OCI-LY3 (cell line): ENCODE measurements around the gene ASCL2.

Experiments used
- H2AFZ ChIP-seq: fragments of 200-600, 300-600 bp; shearing (Covaris generic); 2 replicates; pipeline ENCODE4 v1.6.0; 2014; ENCODE audit warnings: antibody characterized with exemption, low read depth, low read length
- H3K27ac ChIP-seq: fragments of 200-600, 300-600 bp; sonication (generic); 2 replicates; pipeline ENCODE4 v1.5.1; 2014; ENCODE audit warnings: mild to moderate bottlenecking, low read length, moderate library complexity, mixed read lengths
- H3K27me3 ChIP-seq: fragments of 200-600, 300-600 bp; sonication (generic); 2 replicates; pipeline ENCODE4 v1.6.1; 2014; ENCODE audit warnings: low read depth, low read length, mixed read lengths
- H3K36me3 ChIP-seq: fragments of 200-600, 300-600 bp; sonication (generic); replicated peaks from 2 replicates; pipeline ENCODE3; 2014; ENCODE audit warnings: low read depth, low read length, mixed read lengths
- H3K4me1 ChIP-seq: fragments of 300-600, 200-600 bp; sonication (generic); 2 replicates; pipeline ENCODE4 v1.6.1; 2014; ENCODE audit warnings: low read length, mixed read lengths
- H3K4me2 ChIP-seq: fragments of 200-600, 300-600 bp; sonication (generic); 2 replicates; pipeline ENCODE4 v1.6.1; 2014; ENCODE audit warnings: low read length, mixed read lengths
- H3K4me3 ChIP-seq: fragments of 300-600, 200-600 bp; sonication (generic); 2 replicates; pipeline ENCODE4 v1.5.1; 2014; ENCODE audit warnings: antibody characterized with exemption, mild to moderate bottlenecking, low read length, moderate library complexity
- H3K79me2 ChIP-seq: fragments of 300-600, 200-600 bp; shearing (Covaris generic); 2 replicates; pipeline ENCODE4 v1.6.1; 2014; ENCODE audit warnings: mild to moderate bottlenecking, low read length, mixed read lengths
- H3K9ac ChIP-seq: fragments of 300-600, 200-600 bp; shearing (Covaris generic); 2 replicates; pipeline ENCODE4 v1.6.0; 2014; ENCODE audit warnings: mild to moderate bottlenecking, low read length, moderate library complexity
- H3K9me3 ChIP-seq: fragments of 200-600, 300-600 bp; shearing (Covaris generic); 2 replicates; pipeline ENCODE4 v1.6.1; 2014; ENCODE audit warnings: low read length, mixed read lengths; ENCODE audit not compliant: insufficient read depth
- H4K20me1 ChIP-seq: fragments of 200-600, 300-600 bp; sonication (generic); 2 replicates; pipeline ENCODE4 v1.6.1; 2016; ENCODE audit warnings: low read length, mixed read lengths; ENCODE audit not compliant: insufficient read depth
- CTCF ChIP-seq: fragments of 200-600, 300-600 bp; sonication (generic); IDR thresholded peaks from 2 replicates; pipeline ENCODE4 v1.5.1; 2014; ENCODE audit warnings: antibody characterized with exemption, low read length, low read depth
- EZH2phosphoT487 ChIP-seq: fragments of 200-600 bp; shearing (Covaris generic); IDR thresholded peaks from 2 replicates; pipeline ENCODE4 v1.6.1; 2018; ENCODE audit warnings: antibody characterized with exemption, mixed run types, low read depth

The ASCL2 gene

GRCh38 chr11:2233693-2234455 is 36.5 kb downstream of the ASCL2 start:
- Histone ChIP-seq H3K9me3 (no peaks in the 10 kb centered on the region), H3K4me1 (no peaks in the 10 kb centered on the region), H2AFZ (no peak overlapping the region), H3K36me3 (no peaks in the 10 kb centered on the region), H3K4me3 (no peak overlapping the region), H4K20me1 (no peaks in the 10 kb centered on the region), H3K4me2 (no peak overlapping the region), H3K79me2 (no peaks in the 10 kb centered on the region), H3K27ac (no peak overlapping the region), H3K9ac (no peak overlapping the region), H3K27me3 (peaks cover 28% of the 10 kb centered on the region; the same call in 1 of the 2 replicates)
- TF ChIP-seq CTCF, result no peak
- TF ChIP-seq EZH2phosphoT487, result no peak

DNA sequence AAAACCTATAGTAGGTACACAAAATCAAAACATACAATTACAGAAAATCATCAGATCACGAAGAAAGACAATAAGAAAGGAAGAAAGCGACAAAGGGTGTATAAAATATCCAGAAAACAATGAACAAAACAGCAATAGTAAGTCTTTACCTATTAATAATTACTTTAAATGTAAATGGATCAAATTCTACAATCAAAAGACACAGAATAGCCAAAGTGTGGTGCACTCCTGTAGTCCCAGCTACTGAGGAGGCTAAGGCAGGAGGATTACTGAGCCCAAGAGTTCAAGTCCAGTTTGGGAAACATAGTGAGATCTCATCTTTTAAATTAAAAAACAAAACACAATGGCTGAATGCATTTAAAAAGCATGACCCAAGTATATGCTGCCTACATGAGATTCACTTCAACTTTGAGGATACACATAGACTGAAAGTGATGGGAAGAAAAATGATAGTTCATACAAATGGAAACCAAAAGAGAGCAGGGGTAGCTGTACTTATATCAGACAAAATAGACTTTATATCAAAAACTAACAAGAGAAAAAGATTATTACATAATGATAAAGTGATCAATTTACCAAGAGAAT is 40.6 kb downstream of the ASCL2 start:
- H3K27ac ChIP-seq, result no peak overlapping the region
- H2AFZ ChIP-seq, result no peak overlapping the region

GRCh38 chr11:2224254-2224653 is 46.1 kb downstream of the ASCL2 start:
- no peak overlapping the region for H2AFZ ChIP-seq
- no peaks in the 10 kb centered on the region for H3K36me3 ChIP-seq
- no peaks in the 10 kb centered on the region for H3K79me2 ChIP-seq
- no peaks in the 10 kb centered on the region for H3K9me3 ChIP-seq
- H3K9ac ChIP-seq, result no peak overlapping the region
- H3K4me3 ChIP-seq, result no peak overlapping the region
- H3K27me3 ChIP-seq, result peaks cover 27% of the 10 kb centered on the region
- no peak for TF ChIP-seq EZH2phosphoT487
- H3K4me2 ChIP-seq, result no peak overlapping the region
- H4K20me1 ChIP-seq, result no peaks in the 10 kb centered on the region
- H3K27ac ChIP-seq, result no peak overlapping the region
- H3K4me1 ChIP-seq, result peaks cover 7% of the 10 kb centered on the region; the same call in 1 of the 2 replicates

More for the DNA sequence above, 40.6 kb downstream of the ASCL2 start:
- Histone ChIP-seq H3K27me3 (peaks cover 29% of the 10 kb centered on the region; the same call in 1 of the 2 replicates), H3K4me1 (no peaks in the 10 kb centered on the region), H3K9me3 (no peaks in the 10 kb centered on the region), H4K20me1 (no peaks in the 10 kb centered on the region), H3K36me3 (no peaks in the 10 kb centered on the region), H3K79me2 (no peaks in the 10 kb centered on the region), H3K4me3 (no peak overlapping the region), H3K4me2 (no peak overlapping the region), H3K9ac (no peak overlapping the region)
- TF ChIP-seq EZH2phosphoT487, result no peak
- TF ChIP-seq CTCF, result no peak

DNA sequence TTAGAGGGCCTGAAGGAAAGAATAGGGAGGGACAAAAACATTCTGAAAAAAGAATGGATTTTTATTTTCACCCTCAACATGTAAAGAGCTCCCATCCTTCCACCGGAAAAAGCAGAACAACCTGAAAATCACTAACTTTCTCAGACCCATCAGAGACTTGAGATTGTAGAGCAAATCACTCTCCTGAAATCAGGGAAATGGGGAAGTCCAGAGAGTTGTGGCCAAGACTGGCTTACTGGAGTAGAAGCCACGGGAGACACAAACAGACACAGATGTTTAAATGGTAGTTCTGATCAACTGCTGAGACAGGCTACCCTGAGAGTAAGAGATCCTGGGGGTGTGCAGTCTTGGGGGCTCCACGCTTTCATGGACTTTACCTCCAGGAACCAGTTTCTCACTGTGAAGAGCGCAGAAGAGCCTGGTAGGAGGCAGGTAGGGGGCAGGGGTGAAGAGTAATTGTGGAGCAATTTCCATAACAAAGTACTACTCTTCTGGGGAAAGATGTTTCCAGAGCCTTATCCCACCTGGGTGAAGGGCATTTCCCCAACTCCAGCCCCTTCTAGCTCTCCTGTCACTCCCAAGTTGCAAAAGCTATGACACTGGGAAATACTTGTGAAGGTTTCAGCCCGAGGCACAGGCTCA is 47.1 kb downstream of the ASCL2 start:
- Histone ChIP-seq H2AFZ (no peak overlapping the region), H3K9ac (no peak overlapping the region), H3K9me3 (no peaks in the 10 kb centered on the region), H3K36me3 (no peaks in the 10 kb centered on the region), H3K79me2 (no peaks in the 10 kb centered on the region), H3K4me1 (peaks cover 7% of the 10 kb centered on the region; the same call in 1 of the 2 replicates), H3K27ac (no peak overlapping the region), H3K27me3 (peaks cover 23% of the 10 kb centered on the region), H3K4me3 (no peak overlapping the region), H3K4me2 (no peak overlapping the region), H4K20me1 (no peaks in the 10 kb centered on the region)
- TF ChIP-seq CTCF (no peak), EZH2phosphoT487 (no peak)
